Stimulated activated CD4-positive, alpha-beta T cell treated with anti-CD3 and anti-CD28 coated beads, Interleukin-1b, Interleukin-23, amount 100 ng/mL, for 1 hour (primary cell): ENCODE results near the gene WDR18.

Experiments
- DNase-seq, 2 donors: peaks; one replicate each; pipeline ENCODE4 v3.0.0-alpha.2; 2020; ENCODE audit warnings: low read depth in 2 of 2

The WDR18 gene

DNA sequence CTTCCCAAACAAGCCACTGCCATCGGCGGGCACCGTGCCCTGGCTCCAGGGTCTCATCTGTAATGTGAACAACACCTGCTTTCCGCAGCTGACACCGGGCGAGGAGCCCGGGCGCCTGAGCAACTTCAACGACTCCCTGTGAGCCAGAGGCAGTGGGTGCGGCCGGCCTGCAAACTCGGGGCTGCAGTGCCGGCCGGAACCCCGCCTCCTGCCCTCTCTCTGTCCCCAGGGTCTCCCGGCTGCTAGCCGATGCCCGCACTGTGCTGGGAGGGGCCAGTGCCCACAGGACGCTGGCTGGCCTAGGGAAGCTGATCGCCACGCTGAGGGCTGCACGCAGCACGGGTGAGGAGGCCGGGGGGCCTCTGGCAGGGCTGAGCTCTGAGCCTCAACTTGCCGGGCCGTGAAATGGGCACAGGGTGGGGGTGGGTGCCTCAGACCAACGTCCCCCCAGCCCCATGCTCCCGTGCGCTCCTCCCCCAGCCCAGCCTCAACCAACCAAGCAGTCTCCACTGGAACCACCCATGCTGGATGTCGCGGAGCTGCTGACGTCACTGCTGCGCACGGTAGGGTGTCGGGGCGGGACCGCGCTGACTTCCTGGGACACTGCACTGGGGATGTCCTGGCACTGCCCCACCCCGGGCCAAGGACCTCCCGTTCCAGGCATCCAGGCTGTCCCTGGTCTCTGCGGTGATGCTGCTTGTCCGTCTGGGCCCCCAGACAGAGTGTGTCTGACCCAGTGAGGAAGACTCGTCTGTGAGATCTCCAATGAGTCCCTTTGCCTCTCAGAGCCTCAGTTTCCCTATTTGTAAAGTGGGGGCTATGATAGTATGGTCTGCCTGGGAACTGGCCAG, 57.9 kb downstream of the WDR18 start:
- DNase-seq = no peak

DNA sequence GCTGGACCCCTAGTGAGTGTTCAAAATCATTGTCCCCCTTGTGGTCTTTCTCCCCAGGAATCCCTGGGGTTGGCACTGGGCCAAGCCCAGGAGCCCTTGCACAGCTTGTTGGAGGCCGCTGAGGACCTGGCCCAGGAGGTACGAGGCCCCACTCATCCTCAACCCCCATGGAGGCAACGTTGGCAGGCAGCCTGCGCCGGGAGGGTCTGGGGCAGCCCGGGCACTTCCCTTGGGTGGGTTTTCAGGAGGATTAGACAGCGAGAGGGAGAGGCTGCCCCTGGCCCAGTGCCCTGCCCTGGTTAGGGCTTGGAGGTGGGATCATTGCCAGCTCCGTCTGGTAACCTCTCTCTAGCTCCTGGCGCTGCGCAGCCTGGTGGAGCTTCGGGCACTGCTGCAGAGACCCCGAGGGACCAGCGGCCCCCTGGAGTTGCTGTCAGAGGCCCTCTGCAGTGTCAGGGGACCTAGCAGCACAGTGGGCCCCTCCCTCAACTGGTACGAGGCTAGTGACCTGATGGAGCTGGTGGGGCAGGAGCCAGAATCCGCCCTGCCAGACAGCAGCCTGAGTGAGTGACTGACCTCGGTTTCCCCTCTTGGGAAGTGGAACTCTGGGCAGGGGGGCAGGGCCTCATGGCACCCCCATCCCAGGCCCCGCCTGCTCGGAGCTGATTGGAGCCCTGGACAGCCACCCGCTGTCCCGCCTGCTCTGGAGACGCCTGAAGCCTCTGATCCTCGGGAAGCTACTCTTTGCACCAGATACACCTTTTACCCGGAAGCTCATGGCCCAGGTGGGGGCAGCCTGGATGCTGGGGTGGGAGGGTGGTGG, 58.8 kb downstream of the WDR18 start:
- DNase-seq = no peak
